HepG2 (cell line): ENCODE data around the gene VCAM1. TPM values are rescaled to one million over a fixed set of nuclear protein-coding genes. Genes with fewer than 3 reads are reported as not detected.

ENCODE experiments used
- ARID3A ChIP-seq: IDR thresholded peaks from 2 replicates; pipeline ENCODE4 v1.6.1; 2012; ENCODE audit warnings: low read depth, low read length, improper control_type of control experiment
- ATF5 ChIP-seq: sonication (generic); formaldehyde crosslinking; IDR thresholded peaks from 2 replicates; pipeline ENCODE4 v1.4.0; 2020; ENCODE audit warnings: mild to moderate bottlenecking, low read depth, missing genetic modification reagents
- EHMT2 ChIP-seq: fragments of 200-600 bp; sonication (generic); IDR thresholded peaks from 2 replicates; pipeline ENCODE4 v1.7.0; 2017; ENCODE audit warnings: antibody characterized with exemption, low read depth, low read length, borderline replicate concordance
- GABPA ChIP-seq, 2 experiments: IDR thresholded peaks; 2 replicates each; pipeline ENCODE4 v1.6.1; 2011 to 2016; ENCODE audit warnings: low read depth in 2 of 2, low read length in 1 of 2, missing biosample characterization in 1 of 2, missing genetic modification characterization in 1 of 2
- HHEX ChIP-seq: IDR thresholded peaks from 2 replicates; pipeline ENCODE4 v1.6.1; 2016; ENCODE audit warnings: control low read depth
- IRX3 ChIP-seq: sonication (generic); formaldehyde crosslinking; IDR thresholded peaks from 2 replicates; pipeline ENCODE4 v1.8.1; 2023; ENCODE audit warnings: mild to moderate bottlenecking, low read depth, missing genetic modification reagents, borderline replicate concordance
- KDM6A ChIP-seq: IDR thresholded peaks from 2 replicates; pipeline ENCODE4 v1.6.1; 2016; ENCODE audit warnings: low read depth
- MAX ChIP-seq: IDR thresholded peaks from 2 replicates; pipeline ENCODE4 v1.6.1; 2012; ENCODE audit warnings: inconsistent platforms
- NRL ChIP-seq: sonication (generic); formaldehyde crosslinking; IDR thresholded peaks from 2 replicates; pipeline ENCODE4 v1.5.0; 2020; ENCODE audit warnings: missing genetic modification reagents, mild to moderate bottlenecking, moderate library complexity, borderline replicate concordance
- PAWR ChIP-seq: sonication (generic); formaldehyde crosslinking; IDR thresholded peaks from 2 replicates; pipeline ENCODE4 v1.4.0; 2020; ENCODE audit warnings: missing genetic modification reagents, mild to moderate bottlenecking, borderline replicate concordance
- PAXIP1 ChIP-seq: sonication (generic); formaldehyde crosslinking; conservative IDR thresholded peaks from 2 replicates; pipeline ENCODE4 v1.4.0; 2020; ENCODE audit warnings: mild to moderate bottlenecking, missing genetic modification reagents, moderate library complexity
- PCBP1 ChIP-seq: fragments of 200-400 bp; formaldehyde crosslinking; IDR thresholded peaks from 2 replicates; pipeline ENCODE4 v1.6.1; 2017; ENCODE audit warnings: mild to moderate bottlenecking, low read depth, low read length, borderline replicate concordance
- POGZ ChIP-seq: sonication (generic); formaldehyde crosslinking; IDR thresholded peaks from 2 replicates; pipeline ENCODE4 v1.4.0; 2020; ENCODE audit warnings: mild to moderate bottlenecking, missing genetic modification reagents
- RXRB ChIP-seq: IDR thresholded peaks from 2 replicates; pipeline ENCODE4 v1.6.1; 2016; ENCODE audit warnings: borderline replicate concordance, missing genetic modification reagents, missing compliant biosample characterization
- SAP130 ChIP-seq: IDR thresholded peaks from 2 replicates; pipeline ENCODE4 v1.6.1; 2016; ENCODE audit warnings: low read depth
- SIX1 ChIP-seq: sonication (generic); formaldehyde crosslinking; IDR thresholded peaks from 2 replicates; pipeline ENCODE4 v1.4.0; 2020; ENCODE audit warnings: missing genetic modification reagents, borderline replicate concordance
- SMAD1 ChIP-seq: sonication (generic); formaldehyde crosslinking; IDR thresholded peaks from 2 replicates; pipeline ENCODE4 v1.4.0; 2020; ENCODE audit warnings: missing genetic modification reagents, low read depth, mild to moderate bottlenecking, borderline replicate concordance
- SPEN ChIP-seq: sonication (generic); formaldehyde crosslinking; IDR thresholded peaks from 2 replicates; pipeline ENCODE4 v1.5.1; 2020; ENCODE audit warnings: low read depth, mild to moderate bottlenecking, missing genetic modification reagents
- SSRP1 ChIP-seq: IDR thresholded peaks from 2 replicates; pipeline ENCODE4 v1.6.1; 2016; ENCODE audit warnings: control low read depth
- ZBTB3 ChIP-seq: sonication (generic); formaldehyde crosslinking; IDR thresholded peaks from 2 replicates; pipeline ENCODE4 v1.4.0; 2020; ENCODE audit warnings: low read depth, mild to moderate bottlenecking, moderate library complexity, missing genetic modification reagents, borderline replicate concordance
- ZFY ChIP-seq: sonication (generic); formaldehyde crosslinking; IDR thresholded peaks from 2 replicates; pipeline ENCODE4 v1.4.0; 2020; ENCODE audit warnings: missing genetic modification reagents
- ZNF205 ChIP-seq: IDR thresholded peaks from 2 replicates; pipeline ENCODE4 v1.6.1; 2018; ENCODE audit warnings: missing biosample characterization, missing genetic modification reagents
- ZNF207 ChIP-seq: fragments of 450-650 bp; IDR thresholded peaks from 2 replicates; pipeline ENCODE4 v1.6.1; 2016; ENCODE audit warnings: antibody characterized with exemption, borderline replicate concordance
- ZNF264 ChIP-seq: sonication (generic); formaldehyde crosslinking; IDR thresholded peaks from 2 replicates; pipeline ENCODE4 v1.4.0; 2020; ENCODE audit warnings: missing genetic modification reagents
- ZNF44 ChIP-seq: sonication (generic); formaldehyde crosslinking; IDR thresholded peaks from 2 replicates; pipeline ENCODE4 v1.5.1; 2020; ENCODE audit warnings: mild to moderate bottlenecking, missing genetic modification reagents
- ZNF468 ChIP-seq: sonication (generic); formaldehyde crosslinking; IDR thresholded peaks from 2 replicates; pipeline ENCODE4 v1.8.0; 2022; ENCODE audit warnings: mild to moderate bottlenecking, moderate library complexity, missing genetic modification reagents
- ZNF567 ChIP-seq: sonication (generic); formaldehyde crosslinking; IDR thresholded peaks from 2 replicates; pipeline ENCODE4 v1.8.1; 2023; ENCODE audit warnings: mild to moderate bottlenecking, missing genetic modification reagents, borderline replicate concordance
- polyA plus RNA-seq, 8 experiments: library from polyadenylated mRNA; depleted of rRNA in 3 of 8; stranded (reverse) in 7 of 8; unstranded in 1 of 8; fragments of >200 nt; fragmentation: Illumina TruSeq in 4 of 8; extraction: Trizol in 4 of 8; gene quantifications; 2 replicates each; pipeline versions ENCODE4 v1.2.1 to v1.2.3, GENCODE V29; 2011 to 2016; ENCODE audit warnings: low read depth in 4 of 8, missing spikeins in 1 of 8, mixed read lengths in 1 of 8; ENCODE audit not compliant: insufficient read depth in 1 of 8
- total RNA-seq, 5 experiments: library from RNA; depleted of rRNA; stranded (reverse); fragments of >200 nt; fragmentation: Illumina TruSeq; extraction: Trizol; gene quantifications; 2 replicates each; pipeline ENCODE4 v1.2.3, GENCODE V29; 2016; ENCODE audit warnings: low read depth in 1 of 5

The VCAM1 gene
- total and polyA plus RNA-seq, 2 of the 13 experiments (the other 11 are each of a cell fraction or from before 2014, with no cell fraction given): not detected

GRCh38 chr1:100731309-100731708 is 11.8 kb downstream of the VCAM1 start (continued):
- TF ChIP-seq ATF5 (no peak), EHMT2 (no peak), IRX3 (CRISPR knock-in tag) (no peak), ZNF468 (CRISPR knock-in tag) (no peak), ZNF205 (no peak), POGZ (CRISPR knock-in tag) (peak; percentile 80), PAWR (no peak), KDM6A (CRISPR knock-in tag) (peak; percentile 76), NRL (no peak), ZNF567 (CRISPR knock-in tag) (no peak), RXRB (CRISPR knock-in tag) (peak; percentile 32; the same call in 1 of the 2 replicates), ZNF207 (no peak), SMAD1 (CRISPR knock-in tag) (no peak), ZNF264 (CRISPR knock-in tag) (no peak; the same call in 1 of the 2 replicates), ARID3A (peak; percentile 74; the same call in 1 of the 2 replicates), ZBTB3 (CRISPR knock-in tag) (no peak), SSRP1 (no peak), ZNF44 (CRISPR knock-in tag) (no peak), HHEX (CRISPR knock-in tag) (peak; percentile 69; the same call in 1 of the 2 replicates), SAP130 (CRISPR knock-in tag) (no peak), ZFY (CRISPR knock-in tag) (no peak), SIX1 (CRISPR knock-in tag) (peak; percentile 66; the same call in 1 of the 2 replicates), GABPA (IDR thresholded peaks at IDR 0.05; ENCODE audit: low read depth, low read length) (no peak), GABPA (CRISPR knock-in tag; IDR thresholded peaks at IDR 0.05; ENCODE audit: low read depth) (no peak), MAX (no peak), PCBP1 (no peak), SPEN (CRISPR knock-in tag) (no peak), PAXIP1 (peak; percentile 91)
